Motor neuron (in vitro differentiated cells): Measurements from ENCODE around the gene ZNF629. TPM values are rescaled to one million over a fixed set of nuclear protein-coding genes. Genes with fewer than 3 reads are reported as not detected.
A peak's percentile ranks its signal among the peaks of the same experiment; 100 is the strongest.
"Not testable (repeated sequence)": the region's sequence is repeated elsewhere in the genome, so short reads cannot be mapped to it uniquely, and the experiment has no call there.

ENCODE experiments used
- ATAC-seq, 8 experiments: fragments of 200-7000 bp; cut with Tn5 transposase; replicated peaks in 6 of 8; 2 replicates each; pipeline ENCODE4 v1.8.0; 2021; ENCODE audit warnings: mild to moderate bottlenecking in 8 of 8, moderate library complexity in 8 of 8
- H3K27ac ChIP-seq, 2 donors: fragments of 250-450 bp; sonication (Bioruptor Pico); 2 replicates each; pipeline ENCODE4 v1.9.0; 2021; ENCODE audit warnings: antibody characterized with exemption in 2 of 2, mild to moderate bottlenecking in 2 of 2, moderate library complexity in 1 of 2
- H3K4me1 ChIP-seq, 2 donors: fragments of 250-450 bp; sonication (Bioruptor Pico); replicated peaks in 1 of 2; 2 replicates each; pipeline ENCODE4 v1.6.1; 2021; ENCODE audit warnings: antibody characterized with exemption in 2 of 2, mild to moderate bottlenecking in 2 of 2, moderate library complexity in 1 of 2
- H3K4me3 ChIP-seq, 5 donors: fragments of 250-450 bp; sonication (Bioruptor Pico); 2 replicates each; pipeline ENCODE4 v1.9.0; 2021; ENCODE audit warnings: antibody characterized with exemption in 5 of 5, mild to moderate bottlenecking in 5 of 5, moderate library complexity in 4 of 5
- WGBS, 10 experiments: fragments of 450-650 bp; shearing (Covaris generic); methylation state at CpG; one replicate each; pipeline ENCODE4 v1.0.0; 2022; 5-methylcytosine and 5-hydroxymethylcytosine counted together
- in situ Hi-C, 9 experiments: fragments of 400-800 bp; cut with MboI; loops; one replicate each; pipeline ENCODE4 v1.15.0; 2021; ENCODE audit warnings: low sequenced_read_pairs in 9 of 9, low pct_unique_long_range_greater_than_20kb in 2 of 9; ENCODE audit not compliant: unreplicated experiment in 9 of 9
- total RNA-seq, 8 experiments: library from RNA; unstranded; fragments of 300-600 nt; gene quantifications; 2 replicates each; pipeline versions ENCODE4 v1.2.3 to v1.2.4, GENCODE V29; 2022

The ZNF629 gene
- 10 to 100 TPM in 7 of 8 experiments, 1 to 10 TPM in 1; 7.9 to 32.4 (median 21.1) TPM for total RNA-seq

- Histone ChIP-seq H3K4me1 (peaks cover 6 to 12% of the 10 kb centered on the region in 2 donors), H3K4me3 (peak within 1 kb of the TSS; percentile 94 to 100 (median 98)), H3K27ac (peak within 1 kb of the TSS; percentile 93 to 96)
- peak; percentile 70 to 86 (median 82) for ATAC-seq
- in situ Hi-C loops: loop anchor here in 2 of 9 experiments (25.0 kb wide), 1 partner anchor 100 kb away; the partner anchor contains the start of genes BCL7C (in 2 of the 2) and CTF1 (in 2 of the 2)
- 0 to 33% (median 0%) methylated on average over 1 to 2 of the region's 37 CpGs; no CpG with 5 or more reads in 7 of the 10 experiments for WGBS, 10 experiments
These were observed at the start of gene ZNF629 for GRCh38 chr16:30786936-30787612. ZNF629 (minus strand) TSS chr16:30787205; CDS start chr16:30784482, 2,723 bp downstream.

GRCh38 chr16:30834130-30834740 lies 47.2 kb upstream of the ZNF629 start:
- in situ Hi-C loops: no loop called here
- H3K4me1 ChIP-seq: no peaks in the 10 kb centered on the region
- WGBS, 10 experiments: 92 to 100% (median 95%) methylated on average over 2 to 8 of the region's 44 CpGs; no CpG with 5 or more reads in 6 of the 10 experiments
- H3K4me3 ChIP-seq: no peak overlapping the region
- no peak for ATAC-seq
- H3K27ac ChIP-seq: no peak overlapping the region

- no peak overlapping the region for H3K4me3 ChIP-seq
- no peak overlapping the region for H3K27ac ChIP-seq
- ATAC-seq: peak in 1 of 8 experiments; percentile 11
- 80 to 100% (median 90%) methylated on average over 1 to 5 of the region's 6 CpGs; no CpG with 5 or more reads in 3 of the 10 experiments for WGBS, 10 experiments
- H3K4me1 ChIP-seq: no peaks in the 10 kb centered on the region
- in situ Hi-C loops: no loop called here
These were observed 43.0 kb upstream of the ZNF629 start for GRCh38 chr16:30830072-30830417.

- Histone ChIP-seq H3K4me3 (no peak overlapping the region), H3K4me1 (no peaks in the 10 kb centered on the region), H3K27ac (no peak overlapping the region)
- 7 to 83% (median 53%) methylated on average over 1 to 12 of the region's 15 CpGs; no CpG with 5 or more reads in 1 of the 10 experiments for WGBS, 10 experiments
- in situ Hi-C loops: no loop called here
- ATAC-seq: no peak
These were observed 42.4 kb upstream of the ZNF629 start for GRCh38 chr16:30829130-30830071.

GRCh38 chr16:30821891-30822290 lies 34.9 kb upstream of the ZNF629 start:
- in situ Hi-C loops: no loop called here
- 60 to 87% (median 76%) methylated on average over 2 to 16 of the region's 17 CpGs; no CpG with 5 or more reads in 4 of the 10 experiments for WGBS, 10 experiments

GRCh38 chr16:30821441-30821840 lies 34.4 kb upstream of the ZNF629 start:
- H3K27ac ChIP-seq, ATAC-seq, H3K4me1 ChIP-seq, H3K4me3 ChIP-seq, in situ Hi-C loops: not testable (repeated sequence)
- 74 to 87% (median 82%) methylated on average over 1 to 7 of the region's 9 CpGs; no CpG with 5 or more reads in 4 of the 10 experiments for WGBS, 10 experiments

More at GRCh38 chr16:30821891-30822290, 34.9 kb upstream of the ZNF629 start:
- Histone ChIP-seq H3K27ac (no peak overlapping the region), H3K4me1 (no peaks in the 10 kb centered on the region), H3K4me3 (no peak overlapping the region)
- ATAC-seq: no peak

- no peak overlapping the region for H3K4me3 ChIP-seq
- WGBS, 10 experiments: 66 to 77% (median 72%) methylated on average over 3 to 7 of the region's 34 CpGs; no CpG with 5 or more reads in 7 of the 10 experiments
- ATAC-seq: no peak
- H3K4me1 ChIP-seq: no peaks in the 10 kb centered on the region
- H3K27ac ChIP-seq: no peak overlapping the region
- in situ Hi-C loops: no loop called here
These were observed 34.0 kb upstream of the ZNF629 start for GRCh38 chr16:30820952-30821421.

- 0 to 85% (median 51%) methylated on average over 1 to 2 of the region's 2 CpGs for WGBS, 10 experiments
- H3K4me3 ChIP-seq: no peak overlapping the region
- peaks cover 4 to 5% of the 10 kb centered on the region in 2 donors for H3K4me1 ChIP-seq
- no peak overlapping the region for H3K27ac ChIP-seq
- no peak for ATAC-seq
- in situ Hi-C loops: no loop called here
These were observed 29.8 kb upstream of the ZNF629 start for GRCh38 chr16:30816769-30817168.

- peak overlapping the region in 1 of 2 donors; percentile 56 for H3K27ac ChIP-seq
- ATAC-seq: no peak
- H3K4me3 ChIP-seq: peak overlapping the region; percentile 8 to 20 (median 10)
- H3K4me1 ChIP-seq: peaks cover 4 to 5% of the 10 kb centered on the region in 2 donors
- 87 to 100% (median 100%) methylated on average over 1 to 3 of the region's 3 CpGs; no CpG with 5 or more reads in 5 of the 10 experiments for WGBS, 10 experiments
- in situ Hi-C loops: no loop called here
These were observed 26.8 kb upstream of the ZNF629 start for GRCh38 chr16:30813821-30814189.

GRCh38 chr16:30809675-30810074 lies 22.7 kb upstream of the ZNF629 start:
- in situ Hi-C loops, ATAC-seq, H3K4me3 ChIP-seq, H3K27ac ChIP-seq: not testable (repeated sequence)
- 20 to 93% (median 73%) methylated on average over 1 to 3 of the region's 5 CpGs; no CpG with 5 or more reads in 2 of the 10 experiments for whole genome bisulfite sequencing, 10 experiments
- H3K4me1 ChIP-seq: peaks cover 12 to 16% of the 10 kb centered on the region in 2 donors

- H3K4me1 ChIP-seq: peaks cover 10 to 15% of the 10 kb centered on the region in 2 donors
- H3K27ac ChIP-seq, H3K4me3 ChIP-seq, in situ Hi-C loops, ATAC-seq: not testable (repeated sequence)
- 36 to 100% (median 83%) methylated on average over 1 to 5 of the region's 5 CpGs; no CpG with 5 or more reads in 1 of the 10 experiments for WGBS, 10 experiments
These were observed 22.0 kb upstream of the ZNF629 start for GRCh38 chr16:30808890-30809426.

- ATAC-seq: no peak
- Histone ChIP-seq H3K4me1 (peaks cover 8 to 10% of the 10 kb centered on the region in 2 donors), H3K27ac (no peak overlapping the region), H3K4me3 (no peak overlapping the region)
- in situ Hi-C loops: no loop called here
- 97 to 100% (median 100%) methylated on average over 1 to 4 of the region's 5 CpGs; no CpG with 5 or more reads in 5 of the 10 experiments for WGBS, 10 experiments
These were observed 21.1 kb upstream of the ZNF629 start for GRCh38 chr16:30808146-30808545.
